HepG2 (cell line): ENCODE results near the gene HARBI1. TPM values are rescaled to one million over a fixed set of nuclear protein-coding genes. Genes with fewer than 3 reads are reported as not detected.

ENCODE experiments used
- FLYWCH1 ChIP-seq: sonication (generic); formaldehyde crosslinking; IDR thresholded peaks from 2 replicates; pipeline ENCODE4 v1.8.1; 2023; ENCODE audit warnings: mild to moderate bottlenecking, missing genetic modification reagents
- FOXK2 ChIP-seq: fragments of 450-650 bp; IDR thresholded peaks from 2 replicates; pipeline ENCODE4 v1.6.1; 2016
- MAF1 ChIP-seq: sonication (generic); formaldehyde crosslinking; IDR thresholded peaks from 2 replicates; pipeline ENCODE4 v1.5.0; 2020; ENCODE audit warnings: missing genetic modification reagents, borderline replicate concordance
- MAFF ChIP-seq: IDR thresholded peaks from 2 replicates; pipeline ENCODE4 v1.6.1; 2011; ENCODE audit warnings: low read depth, low read length, improper control_type of control experiment
- MATR3 ChIP-seq: sonication (generic); formaldehyde crosslinking; IDR thresholded peaks from 2 replicates; pipeline ENCODE4 v1.4.0; 2020; ENCODE audit warnings: missing genetic modification reagents
- MIER2 ChIP-seq: IDR thresholded peaks from 2 replicates; pipeline ENCODE4 v1.6.1; 2016; ENCODE audit warnings: missing biosample characterization, missing genetic modification reagents
- TCF7L2 ChIP-seq: IDR thresholded peaks from 2 replicates; pipeline ENCODE4 v1.6.1; 2011; ENCODE audit warnings: mild to moderate bottlenecking, low read depth, low read length, moderate library complexity
- TOPORS ChIP-seq: sonication (generic); formaldehyde crosslinking; IDR thresholded peaks from 2 replicates; pipeline ENCODE4 v1.8.0; 2023; ENCODE audit warnings: mild to moderate bottlenecking, missing genetic modification reagents
- ZBTB25 ChIP-seq: IDR thresholded peaks from 2 replicates; pipeline ENCODE4 v1.6.1; 2018; ENCODE audit warnings: missing genetic modification reagents
- ZNF232 ChIP-seq: sonication (generic); formaldehyde crosslinking; IDR thresholded peaks from 2 replicates; pipeline ENCODE4 v1.4.0; 2020; ENCODE audit warnings: missing genetic modification reagents, borderline replicate concordance
- ZNF660 ChIP-seq: sonication (generic); formaldehyde crosslinking; IDR thresholded peaks from 2 replicates; pipeline ENCODE4 v1.5.1; 2020; ENCODE audit warnings: mild to moderate bottlenecking, low read depth, missing genetic modification reagents, borderline replicate concordance
- ZSCAN9 ChIP-seq: IDR thresholded peaks from 2 replicates; pipeline ENCODE4 v1.6.1; 2016; ENCODE audit warnings: borderline replicate concordance
- polyA plus RNA-seq, 8 experiments: library from polyadenylated mRNA; depleted of rRNA in 3 of 8; stranded (reverse) in 7 of 8; unstranded in 1 of 8; fragments of >200 nt; fragmentation: Illumina TruSeq in 4 of 8; extraction: Trizol in 4 of 8; gene quantifications; 2 replicates each; pipeline versions ENCODE4 v1.2.1 to v1.2.3, GENCODE V29; 2011 to 2016; ENCODE audit warnings: low read depth in 4 of 8, missing spikeins in 1 of 8, mixed read lengths in 1 of 8; ENCODE audit not compliant: insufficient read depth in 1 of 8
- total RNA-seq, 5 experiments: library from RNA; depleted of rRNA; stranded (reverse); fragments of >200 nt; fragmentation: Illumina TruSeq; extraction: Trizol; gene quantifications; 2 replicates each; pipeline ENCODE4 v1.2.3, GENCODE V29; 2016; ENCODE audit warnings: low read depth in 1 of 5
- TF ChIP-seq, protein P1 (sequence below): sonication (generic); formaldehyde crosslinking; IDR thresholded peaks from 2 replicates; pipeline ENCODE4 v1.4.0; 2020; ENCODE audit warnings: mild to moderate bottlenecking, missing genetic modification reagents
- TF ChIP-seq, protein P2 (sequence below): sonication (generic); formaldehyde crosslinking; IDR thresholded peaks from 2 replicates; pipeline ENCODE4 v1.5.0; 2020; ENCODE audit warnings: mild to moderate bottlenecking, missing genetic modification reagents

The HARBI1 gene
- total and polyA plus RNA-seq, 2 of the 13 experiments (the other 11 are each of a cell fraction or from before 2014, with no cell fraction given) = 2.5 to 4.8 TPM

GRCh38 chr11:46554213-46555147 is 62.5 kb downstream of the HARBI1 start (continued):
- TF ChIP-seq, protein P1, sequence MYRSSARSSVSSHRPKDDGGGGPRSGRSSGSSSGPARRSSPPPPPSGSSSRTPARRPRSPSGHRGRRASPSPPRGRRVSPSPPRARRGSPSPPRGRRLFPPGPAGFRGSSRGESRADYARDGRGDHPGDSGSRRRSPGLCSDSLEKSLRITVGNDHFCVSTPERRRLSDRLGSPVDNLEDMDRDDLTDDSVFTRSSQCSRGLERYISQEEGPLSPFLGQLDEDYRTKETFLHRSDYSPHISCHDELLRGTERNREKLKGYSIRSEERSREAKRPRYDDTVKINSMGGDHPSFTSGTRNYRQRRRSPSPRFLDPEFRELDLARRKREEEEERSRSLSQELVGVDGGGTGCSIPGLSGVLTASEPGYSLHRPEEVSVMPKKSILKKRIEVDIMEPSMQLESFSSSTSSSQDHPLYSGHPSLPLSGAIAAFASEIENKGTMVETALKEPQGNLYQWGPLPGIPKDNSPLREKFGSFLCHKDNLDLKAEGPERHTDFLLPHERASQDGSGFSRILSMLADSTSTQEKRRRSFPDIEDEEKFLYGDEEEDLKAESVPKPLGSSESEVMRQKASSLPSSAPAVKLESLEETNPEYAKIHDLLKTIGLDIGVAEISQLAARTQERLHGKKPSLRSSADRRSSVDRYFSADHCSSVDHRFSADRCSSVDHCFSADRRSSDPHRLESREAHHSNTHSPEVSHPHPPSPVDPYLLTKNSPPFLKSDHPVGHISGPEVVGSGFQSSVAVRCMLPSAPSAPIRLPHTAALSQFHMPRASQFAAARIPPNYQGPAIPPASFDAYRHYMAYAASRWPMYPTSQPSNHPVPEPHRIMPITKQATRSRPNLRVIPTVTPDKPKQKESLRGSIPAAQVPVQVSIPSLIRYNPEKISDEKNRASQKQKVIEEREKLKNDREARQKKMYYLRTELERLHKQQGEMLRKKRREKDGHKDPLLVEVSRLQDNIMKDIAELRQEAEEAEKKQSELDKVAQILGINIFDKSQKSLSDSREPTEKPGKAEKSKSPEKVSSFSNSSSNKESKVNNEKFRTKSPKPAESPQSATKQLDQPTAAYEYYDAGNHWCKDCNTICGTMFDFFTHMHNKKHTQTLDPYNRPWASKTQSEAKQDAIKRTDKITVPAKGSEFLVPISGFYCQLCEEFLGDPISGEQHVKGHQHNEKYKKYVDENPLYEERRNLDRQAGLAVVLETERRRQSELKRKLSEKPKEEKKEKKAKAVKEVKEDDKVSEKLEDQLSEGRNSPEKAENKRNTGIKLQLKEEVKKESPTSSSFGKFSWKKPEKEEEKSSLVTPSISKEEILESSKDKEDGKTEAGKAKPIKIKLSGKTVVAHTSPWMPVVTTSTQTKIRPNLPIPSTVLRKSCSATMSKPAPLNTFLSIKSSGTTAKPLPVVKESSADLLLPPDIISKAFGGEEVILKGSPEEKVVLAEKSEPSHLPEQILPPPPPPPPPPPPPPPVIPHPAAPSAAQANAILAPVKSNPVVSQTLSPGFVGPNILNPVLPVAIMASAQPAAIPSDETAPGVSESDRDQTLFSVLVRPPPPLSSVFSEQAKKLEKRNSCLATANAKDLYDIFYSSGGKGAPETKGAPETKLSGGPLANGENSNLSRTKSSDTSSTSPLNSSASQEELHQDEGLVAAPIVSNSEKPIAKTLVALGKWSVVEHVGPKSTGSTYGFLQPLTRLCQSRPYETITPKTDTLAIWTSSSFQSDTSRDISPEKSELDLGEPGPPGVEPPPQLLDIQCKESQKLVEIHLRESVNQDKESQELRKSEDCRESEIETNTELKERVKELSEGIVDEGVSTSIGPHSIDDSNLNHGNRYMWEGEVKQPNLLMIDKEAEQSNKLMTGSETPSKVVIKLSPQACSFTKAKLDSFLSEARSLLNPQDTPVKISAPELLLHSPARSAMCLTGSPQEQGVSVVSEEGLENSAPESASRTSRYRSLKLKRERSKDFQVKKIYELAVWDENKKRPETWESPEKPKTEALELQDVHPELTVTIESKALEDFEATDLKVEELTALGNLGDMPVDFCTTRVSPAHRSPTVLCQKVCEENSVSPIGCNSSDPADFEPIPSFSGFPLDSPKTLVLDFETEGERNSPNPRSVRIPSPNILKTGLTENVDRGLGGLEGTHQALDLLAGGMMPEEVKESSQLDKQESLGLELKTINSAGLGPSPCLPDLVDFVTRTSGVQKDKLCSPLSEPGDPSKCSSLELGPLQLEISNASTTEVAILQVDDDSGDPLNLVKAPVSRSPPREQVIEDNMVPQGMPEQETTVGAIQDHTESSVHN (CRISPR knock-in tag) = no peak
- TF ChIP-seq FOXK2 = peak; percentile 91
- TF ChIP-seq TCF7L2 = peak; percentile 97
- TF ChIP-seq FLYWCH1 (CRISPR knock-in tag) = no peak
- TF ChIP-seq MIER2 (CRISPR knock-in tag) = peak; percentile 49; the same call in 1 of the 2 replicates
- TF ChIP-seq ZNF660 = no peak
- no peak for TF ChIP-seq MATR3 (CRISPR knock-in tag)
- TF ChIP-seq, protein P2, sequence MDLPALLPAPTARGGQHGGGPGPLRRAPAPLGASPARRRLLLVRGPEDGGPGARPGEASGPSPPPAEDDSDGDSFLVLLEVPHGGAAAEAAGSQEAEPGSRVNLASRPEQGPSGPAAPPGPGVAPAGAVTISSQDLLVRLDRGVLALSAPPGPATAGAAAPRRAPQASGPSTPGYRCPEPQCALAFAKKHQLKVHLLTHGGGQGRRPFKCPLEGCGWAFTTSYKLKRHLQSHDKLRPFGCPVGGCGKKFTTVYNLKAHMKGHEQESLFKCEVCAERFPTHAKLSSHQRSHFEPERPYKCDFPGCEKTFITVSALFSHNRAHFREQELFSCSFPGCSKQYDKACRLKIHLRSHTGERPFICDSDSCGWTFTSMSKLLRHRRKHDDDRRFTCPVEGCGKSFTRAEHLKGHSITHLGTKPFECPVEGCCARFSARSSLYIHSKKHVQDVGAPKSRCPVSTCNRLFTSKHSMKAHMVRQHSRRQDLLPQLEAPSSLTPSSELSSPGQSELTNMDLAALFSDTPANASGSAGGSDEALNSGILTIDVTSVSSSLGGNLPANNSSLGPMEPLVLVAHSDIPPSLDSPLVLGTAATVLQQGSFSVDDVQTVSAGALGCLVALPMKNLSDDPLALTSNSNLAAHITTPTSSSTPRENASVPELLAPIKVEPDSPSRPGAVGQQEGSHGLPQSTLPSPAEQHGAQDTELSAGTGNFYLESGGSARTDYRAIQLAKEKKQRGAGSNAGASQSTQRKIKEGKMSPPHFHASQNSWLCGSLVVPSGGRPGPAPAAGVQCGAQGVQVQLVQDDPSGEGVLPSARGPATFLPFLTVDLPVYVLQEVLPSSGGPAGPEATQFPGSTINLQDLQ (CRISPR knock-in tag) = no peak
- no peak for TF ChIP-seq ZNF232 (CRISPR knock-in tag)
- TF ChIP-seq MAFF = 0 out of 2 replicates have a peak, but pooled peaks have one; percentile 13
- no peak for TF ChIP-seq TOPORS
- peak; percentile 81 for TF ChIP-seq ZBTB25 (CRISPR knock-in tag)
- no peak for TF ChIP-seq MAF1 (CRISPR knock-in tag)
- TF ChIP-seq ZSCAN9 (CRISPR knock-in tag) = peak; percentile 66; the same call in 1 of the 2 replicates
